GM12878 (cell line): ENCODE data around the gene ARID1A. TPM values are rescaled to one million over a fixed set of nuclear protein-coding genes. Genes with fewer than 3 reads are reported as not detected.

Experiments used
- ATAC-seq: fragments of 200-7000 bp; cut with Tn5 transposase; 3 replicates; pipeline ENCODE4 v1.9.1; 2020; ENCODE audit warnings: mild to moderate bottlenecking, moderate library complexity
- BruUV-seq: library from RNA; stranded (reverse); fragments of 400-500 nt; replicated peaks from 2 replicates; lab custom pipeline; 2021; lab: Mats Ljungman, UMichigan
- CTCF ChIA-PET: fragments of 300-600 bp; sonication (Branson Sonifier 250); formaldehyde crosslinking; extraction: SDS; loops from one replicate; lab custom pipeline; 2021; ENCODE audit warnings: inconsistent platforms; lab: Yijun Ruan, JAX
- POLR2A ChIA-PET: fragments of 350-600 bp; formaldehyde crosslinking; extraction: SDS; loops from one replicate; lab custom pipeline; 2021; ENCODE audit warnings: inconsistent platforms; lab: Charles Lee
- RAD21 ChIA-PET: fragments of 300-600 bp; sonication (Branson Sonifier 250); formaldehyde crosslinking; loops from one replicate; lab custom pipeline; 2023; ENCODE audit warnings: antibody characterized with exemption; ENCODE audit not compliant: unreplicated experiment; lab: Charles Lee
- SMC1A ChIA-PET: fragments of 300-600 bp; sonication (Branson Sonifier 250); formaldehyde crosslinking; loops from one replicate; lab custom pipeline; 2023; ENCODE audit not compliant: unreplicated experiment, uncharacterized antibody; lab: Charles Lee
- DNase-seq: peaks from one replicate; pipeline ENCODE4 v3.0.0-alpha.2; 2011; ENCODE audit warnings: low read depth, low spot score
- FAIRE-seq: peaks from 3 replicates; lab custom pipeline; 2011; peaks lifted over from hg19 to GRCh38; lab: Jason Lieb, UNC
- H2AFZ ChIP-seq: 2 replicates; pipeline ENCODE4 v1.6.0; 2011; ENCODE audit warnings: low read depth, low read length, control low read depth; ENCODE audit not compliant: control insufficient read depth
- H3K27ac ChIP-seq: 2 replicates; pipeline ENCODE4 v1.5.1; 2011; ENCODE audit warnings: control low read depth; ENCODE audit not compliant: control insufficient read depth, insufficient read depth
- H3K27me3 ChIP-seq, 2 experiments: replicated peaks in 1 of 2; 2 replicates each; pipeline versions ENCODE4 v1.6.0 to v1.6.1; 2011; ENCODE audit warnings: low read length in 1 of 2; ENCODE audit not compliant: control insufficient read depth in 2 of 2, insufficient read depth in 2 of 2
- H3K36me3 ChIP-seq, 2 experiments: 2 replicates each; pipeline ENCODE4 v1.5.1; 2011; ENCODE audit warnings: low read length in 1 of 2; ENCODE audit not compliant: control insufficient read depth in 2 of 2, insufficient read depth in 2 of 2
- H3K4me1 ChIP-seq: 2 replicates; pipeline ENCODE4 v1.6.1; 2011; ENCODE audit warnings: mild to moderate bottlenecking, low read length, moderate library complexity, mixed read lengths; ENCODE audit not compliant: control insufficient read depth, insufficient read depth
- H3K4me2 ChIP-seq: 2 replicates; pipeline ENCODE4 v1.6.0; 2011; ENCODE audit warnings: control low read depth; ENCODE audit not compliant: control insufficient read depth, insufficient read depth
- H3K4me3 ChIP-seq: fragments of 200-600 bp; sonication (generic); 2 replicates; pipeline ENCODE4 v1.5.1; 2016
- H3K79me2 ChIP-seq: 2 replicates; pipeline ENCODE4 v1.6.0; 2011; ENCODE audit warnings: low read length; ENCODE audit not compliant: control insufficient read depth, insufficient read depth
- H3K9ac ChIP-seq: 2 replicates; pipeline ENCODE4 v1.8.0; 2011; ENCODE audit warnings: low read length, control low read depth, mixed read lengths; ENCODE audit not compliant: control insufficient read depth, insufficient read depth
- H3K9me3 ChIP-seq: replicated peaks from 3 replicates; pipeline ENCODE4 v1.5.1; 2011; ENCODE audit warnings: mild to moderate bottlenecking, low read length; ENCODE audit not compliant: control insufficient read depth, insufficient read depth
- H4K20me1 ChIP-seq: 2 replicates; pipeline ENCODE4 v1.6.0; 2011; ENCODE audit not compliant: control insufficient read depth, insufficient read depth
- CHD2 ChIP-seq: IDR thresholded peaks from 2 replicates; pipeline ENCODE4 v1.6.1; 2011; ENCODE audit warnings: low read depth, low read length, improper control_type of control experiment, borderline replicate concordance
- MEF2A ChIP-seq: IDR thresholded peaks from 2 replicates; pipeline ENCODE4 v1.6.1; 2011; ENCODE audit warnings: low read depth, mild to moderate bottlenecking, low read length, moderate library complexity; ENCODE audit not compliant: insufficient read depth
- POLR2AphosphoS5 ChIP-seq: IDR thresholded peaks from 2 replicates; pipeline ENCODE4 v1.6.1; 2011; ENCODE audit warnings: mild to moderate bottlenecking, low read length, inconsistent platforms
- SP1 ChIP-seq: IDR thresholded peaks from one replicate; pipeline ENCODE4 v1.6.1; 2011; ENCODE audit warnings: low read depth, low read length
- ZBED1 ChIP-seq: IDR thresholded peaks from 2 replicates; pipeline ENCODE4 v1.6.1; 2016; ENCODE audit warnings: borderline replicate concordance
- WGBS: methylation state at CpG from one replicate; pipeline ENCODE4 v1.1.6; 2016; ENCODE audit warnings: low lambda C conversion rate; ENCODE audit not compliant: insufficient replicate concordance, insufficient coverage; ENCODE audit errors: missing lambda C conversion rate; 5-methylcytosine and 5-hydroxymethylcytosine counted together
- in situ Hi-C: fragments of 300-500 bp; cut with MboI; formaldehyde crosslinking; loops from 9 replicates; pipeline ENCODE4 v1.14.3; 2018; ENCODE audit warnings: mixed read lengths
- intact Hi-C: fragments of 100-400 bp; cut with micrococcal nuclease; formaldehyde crosslinking; loops from one replicate; pipeline ENCODE4 v1.14.2; 2022; ENCODE audit not compliant: unreplicated experiment
- polyA plus RNA-seq, 11 experiments: library from polyadenylated mRNA; depleted of rRNA in 4 of 11; unstranded in 6 of 11; stranded (reverse) in 5 of 11; fragments of >200 nt; fragmentation: Nextera tagmentation in 4 of 11; fragmentation: Illumina TruSeq in 1 of 11; extraction: Ambion mirVana in 4 of 11; extraction: Trizol in 1 of 11; gene quantifications; 1 replicate in 1 of 11; 2 replicates in 10 of 11; pipeline versions ENCODE4 v1.2.1 to v1.2.3, GENCODE V29; 2011 to 2016; ENCODE audit warnings: inconsistent platforms in 2 of 11, missing spikeins in 2 of 11, low read depth in 1 of 11
- total RNA-seq, 4 experiments: library from RNA; depleted of rRNA in 3 of 4; stranded (reverse); fragments of >200 nt in 3 of 4; fragmentation: Illumina TruSeq in 1 of 4; extraction: Trizol in 1 of 4; gene quantifications; 2 replicates each; pipeline versions ENCODE4 v1.2.1 to v1.2.3, GENCODE V29; 2013 to 2021
- TF ChIP-seq, protein P1 (sequence below): fragments of 450-650 bp; formaldehyde crosslinking; IDR thresholded peaks from 2 replicates; pipeline ENCODE4 v1.4.0; 2022; ENCODE audit warnings: mild to moderate bottlenecking, moderate library complexity

Gene ARID1A
- total and polyA plus RNA-seq, 10 of the 15 experiments (the other 5 are each of a cell fraction or from before 2014, with no cell fraction given): 10.0 to 98.0 (median 23.5) TPM

DNA sequence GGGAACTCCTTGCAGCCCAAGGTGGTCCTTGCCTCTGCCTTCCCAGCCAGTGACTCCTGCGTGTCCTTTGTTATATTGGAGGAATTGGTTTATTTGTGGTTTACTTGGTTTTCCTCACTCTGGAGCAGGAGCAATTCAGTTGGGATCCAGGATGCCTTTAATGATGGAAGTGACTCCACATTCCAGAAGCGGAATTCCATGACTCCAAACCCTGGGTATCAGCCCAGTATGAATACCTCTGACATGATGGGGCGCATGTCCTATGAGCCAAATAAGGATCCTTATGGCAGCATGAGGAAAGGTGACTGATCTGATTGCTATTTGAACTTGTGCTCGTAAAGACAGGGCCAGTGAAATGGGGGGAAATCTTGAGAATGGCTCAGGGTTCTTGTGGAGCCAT is 76.9 kb downstream of the ARID1A start:
- Histone ChIP-seq H3K4me3 (no peak overlapping the region), H3K79me2 (no peaks in the 10 kb centered on the region; the same call in 1 of the 2 replicates), H3K27me3 (no peaks in the 10 kb centered on the region), H3K36me3 (peaks cover 53 to 64% of the 10 kb centered on the region in 2 experiments), H3K4me1 (peaks cover 7% of the 10 kb centered on the region; the same call in 1 of the 2 replicates), H4K20me1 (no peaks in the 10 kb centered on the region; the same call in 1 of the 2 replicates), H3K9ac (no peak overlapping the region), H3K9me3 (no peaks in the 10 kb centered on the region), H3K4me2 (no peak overlapping the region), H3K27ac (no peak overlapping the region), H2AFZ (no peak overlapping the region)
- in situ Hi-C loops: no loop called here
- 99% methylated on average over 4 of the region's 4 CpGs for WGBS
- SMC1A ChIA-PET: interaction anchor here (0.8 to 2.0 kb wide), 4 partner anchors 9 to 173 kb away, joined by 3 to 7 read pairs (median 4); partner anchors contain the start of gene PIGV
- no peak for DNase-seq
- BruUV-seq: no TSS peak
- POLR2A ChIA-PET: no interaction called here
- no peak for ATAC-seq
- CTCF ChIA-PET: interaction anchor here (1.0 kb wide), 1 partner anchor 15 kb away, joined by 4 read pairs; the partner anchor contains the start of gene PIGV
- no peak for FAIRE-seq
- TF ChIP-seq MEF2A (no peak), ZBED1 (no peak), POLR2AphosphoS5 (no peak), CHD2 (no peak), SP1 (no peak)
- TF ChIP-seq, protein P1, sequence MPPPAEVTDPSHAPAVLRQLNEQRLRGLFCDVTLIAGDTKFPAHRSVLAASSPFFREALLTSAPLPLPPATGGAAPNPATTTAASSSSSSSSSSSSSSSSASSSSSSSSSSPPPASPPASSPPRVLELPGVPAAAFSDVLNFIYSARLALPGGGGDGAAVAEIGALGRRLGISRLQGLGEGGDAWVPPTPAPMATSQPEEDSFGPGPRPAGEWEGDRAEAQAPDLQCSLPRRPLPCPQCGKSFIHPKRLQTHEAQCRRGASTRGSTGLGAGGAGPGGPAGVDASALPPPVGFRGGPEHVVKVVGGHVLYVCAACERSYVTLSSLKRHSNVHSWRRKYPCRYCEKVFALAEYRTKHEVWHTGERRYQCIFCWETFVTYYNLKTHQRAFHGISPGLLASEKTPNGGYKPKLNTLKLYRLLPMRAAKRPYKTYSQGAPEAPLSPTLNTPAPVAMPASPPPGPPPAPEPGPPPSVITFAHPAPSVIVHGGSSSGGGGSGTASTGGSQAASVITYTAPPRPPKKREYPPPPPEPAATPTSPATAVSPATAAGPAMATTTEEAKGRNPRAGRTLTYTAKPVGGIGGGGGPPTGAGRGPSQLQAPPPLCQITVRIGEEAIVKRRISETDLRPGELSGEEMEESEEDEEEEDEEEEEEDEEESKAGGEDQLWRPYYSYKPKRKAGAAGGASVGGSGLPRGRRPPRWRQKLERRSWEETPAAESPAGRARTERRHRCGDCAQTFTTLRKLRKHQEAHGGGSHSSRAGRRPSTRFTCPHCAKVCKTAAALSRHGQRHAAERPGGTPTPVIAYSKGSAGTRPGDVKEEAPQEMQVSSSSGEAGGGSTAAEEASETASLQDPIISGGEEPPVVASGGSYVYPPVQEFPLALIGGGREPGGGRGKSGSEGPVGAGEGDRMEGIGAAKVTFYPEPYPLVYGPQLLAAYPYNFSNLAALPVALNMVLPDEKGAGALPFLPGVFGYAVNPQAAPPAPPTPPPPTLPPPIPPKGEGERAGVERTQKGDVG (CRISPR knock-in tag): no peak
- TF ChIP-seq, all 136 proteins: peak for 0
- RAD21 ChIA-PET: no interaction called here
- intact Hi-C loops: no loop called here
